ENCODE data around the gene MIP. TPM values are rescaled to one million over a fixed set of nuclear protein-coding genes. Genes with fewer than 3 reads are reported as not detected.
"Not testable (repeated sequence)": the region's sequence is repeated elsewhere in the genome, so short reads cannot be mapped to it uniquely, and the experiment has no call there.

The MIP gene
- total RNA-seq, 1 donor from 2014 or later: not detected

GRCh38 chr12:56457817-56458216 is 3.4 kb upstream of the MIP start:
- Mint-ChIP-seq H3K27me3 (ENCODE audit: unreplicated experiment) (peaks cover 7% of the 10 kb centered on the region), H3K4me1 (ENCODE audit: unreplicated experiment) (no peaks in the 10 kb centered on the region), H3K9me3 (ENCODE audit: unreplicated experiment) (no peaks in the 10 kb centered on the region), H3K4me3 (ENCODE audit: unreplicated experiment) (no peak overlapping the region), H3K36me3 (ENCODE audit: unreplicated experiment) (no peaks in the 10 kb centered on the region), H3K27ac (ENCODE audit: unreplicated experiment) (no peak overlapping the region)
- DNase-seq (ENCODE audit: extremely low spot score, unreplicated experiment): no peak
- no peak for TF ChIP-seq CTCF (IDR thresholded peaks at IDR 0.05)

- no peak for DNase-seq (ENCODE audit: extremely low spot score, unreplicated experiment)
- peaks cover 18% of the 10 kb centered on the region for H3K4me1 Mint-ChIP-seq (ENCODE audit: unreplicated experiment)
- TF ChIP-seq CTCF (IDR thresholded peaks at IDR 0.05): no peak
- no peaks in the 10 kb centered on the region for H3K9me3 Mint-ChIP-seq (ENCODE audit: unreplicated experiment)
- H3K27me3 Mint-ChIP-seq (ENCODE audit: unreplicated experiment): peaks cover 7% of the 10 kb centered on the region
- no peak overlapping the region for H3K4me3 Mint-ChIP-seq (ENCODE audit: unreplicated experiment)
- no peaks in the 10 kb centered on the region for H3K36me3 Mint-ChIP-seq (ENCODE audit: unreplicated experiment)
- H3K27ac Mint-ChIP-seq (ENCODE audit: unreplicated experiment): no peak overlapping the region
Observed at GRCh38 chr12:56451147-56451546, 3.3 kb downstream of the MIP start.

- Mint-ChIP-seq H3K4me3 (ENCODE audit: unreplicated experiment) (no peak overlapping the region), H3K9me3 (ENCODE audit: unreplicated experiment) (no peaks in the 10 kb centered on the region), H3K27ac (ENCODE audit: unreplicated experiment) (peak overlapping the region; percentile 98)
Observed at GRCh38 chr12:56450241-56450640, 4.2 kb downstream of the MIP start.

GRCh38 chr12:56449622-56449984 is 4.9 kb downstream of the MIP start:
- H3K36me3 Mint-ChIP-seq (ENCODE audit: unreplicated experiment): no peaks in the 10 kb centered on the region
- no peak for TF ChIP-seq CTCF (IDR thresholded peaks at IDR 0.05)
- no peaks in the 10 kb centered on the region for H3K9me3 Mint-ChIP-seq (ENCODE audit: unreplicated experiment)
- peak overlapping the region; percentile 93 for H3K4me3 Mint-ChIP-seq (ENCODE audit: unreplicated experiment)
- peak overlapping the region; percentile 98 for H3K27ac Mint-ChIP-seq (ENCODE audit: unreplicated experiment)
- peaks cover 7% of the 10 kb centered on the region for H3K27me3 Mint-ChIP-seq (ENCODE audit: unreplicated experiment)
- H3K4me1 Mint-ChIP-seq (ENCODE audit: unreplicated experiment): peaks cover 18% of the 10 kb centered on the region
- DNase-seq (ENCODE audit: extremely low spot score, unreplicated experiment): no peak

More at GRCh38 chr12:56450241-56450640, 4.2 kb downstream of the MIP start:
- Mint-ChIP-seq H3K27me3 (ENCODE audit: unreplicated experiment) (peaks cover 7% of the 10 kb centered on the region), H3K4me1 (ENCODE audit: unreplicated experiment) (peaks cover 18% of the 10 kb centered on the region), H3K36me3 (ENCODE audit: unreplicated experiment) (no peaks in the 10 kb centered on the region)
- TF ChIP-seq CTCF (IDR thresholded peaks at IDR 0.05): no peak
- DNase-seq (ENCODE audit: extremely low spot score, unreplicated experiment): no peak

- H3K27me3 Mint-ChIP-seq (ENCODE audit: unreplicated experiment): peaks cover 4% of the 10 kb centered on the region
- H3K4me1 Mint-ChIP-seq (ENCODE audit: unreplicated experiment): peaks cover 18% of the 10 kb centered on the region
- peak within 1 kb of the TSS; percentile 98 for H3K27ac Mint-ChIP-seq (ENCODE audit: unreplicated experiment)
- H3K4me3 Mint-ChIP-seq (ENCODE audit: unreplicated experiment): peak within 1 kb of the TSS; percentile 93
- H3K36me3 Mint-ChIP-seq (ENCODE audit: unreplicated experiment): no peaks in the 10 kb centered on the region
- DNase-seq (ENCODE audit: extremely low spot score, unreplicated experiment): peak; percentile 96
- TF ChIP-seq CTCF (IDR thresholded peaks at IDR 0.05): no peak
- H3K9me3 Mint-ChIP-seq (ENCODE audit: unreplicated experiment): no peaks in the 10 kb centered on the region
Observed at GRCh38 chr12:56448860-56449621, 5.4 kb downstream of the MIP start, which contains the start of gene TIMELESS. TSS of gene TIMELESS (minus strand) at chr12:56449426. CDS start at chr12:56434170, 15,256 bp downstream.

GRCh38 chr12:56443208-56443607 is 11.2 kb downstream of the MIP start:
- DNase-seq (ENCODE audit: extremely low spot score, unreplicated experiment); H3K4me3 Mint-ChIP-seq (ENCODE audit: unreplicated experiment); H3K4me1 Mint-ChIP-seq (ENCODE audit: unreplicated experiment); H3K27me3 Mint-ChIP-seq (ENCODE audit: unreplicated experiment); H3K36me3 Mint-ChIP-seq (ENCODE audit: unreplicated experiment); H3K27ac Mint-ChIP-seq (ENCODE audit: unreplicated experiment); H3K9me3 Mint-ChIP-seq (ENCODE audit: unreplicated experiment): not testable (repeated sequence)
